H9 (cell line): ENCODE data around the gene HELT. TPM values are rescaled to one million over a fixed set of nuclear protein-coding genes. Genes with fewer than 3 reads are reported as not detected.

Experiments
- DNase-seq: peaks from one replicate; pipeline ENCODE4 v3.0.0-alpha.2; 2017
- H2AFZ ChIP-seq: one replicate; pipeline ENCODE4 v1.6.1; 2013; ENCODE audit warnings: mild to moderate bottlenecking, low read length, control low read depth, moderate library complexity
- H2AK5ac ChIP-seq: 2 replicates; pipeline ENCODE4 v1.6.1; 2013; ENCODE audit warnings: low read length, control low read depth, mixed read lengths; ENCODE audit not compliant: insufficient read length
- H2BK120ac ChIP-seq: one replicate; pipeline ENCODE4 v1.6.1; 2013; ENCODE audit warnings: low read depth, mild to moderate bottlenecking, low read length, control low read depth, inconsistent platforms; ENCODE audit not compliant: poor library complexity, severe bottlenecking
- H2BK12ac ChIP-seq: 2 replicates; pipeline ENCODE4 v1.6.1; 2013; ENCODE audit warnings: low read length, control low read depth, mixed read lengths, low read depth; ENCODE audit not compliant: insufficient read length
- H2BK15ac ChIP-seq: 2 replicates; pipeline ENCODE4 v1.6.1; 2013; ENCODE audit warnings: low read depth, low read length, control low read depth
- H2BK20ac ChIP-seq: one replicate; pipeline ENCODE4 v1.6.1; 2013; ENCODE audit warnings: low read depth, mild to moderate bottlenecking, low read length, control low read depth, inconsistent platforms; ENCODE audit not compliant: poor library complexity, severe bottlenecking
- H2BK5ac ChIP-seq: 2 replicates; pipeline ENCODE4 v1.6.1; 2013; ENCODE audit warnings: low read length, control low read depth, mixed read lengths; ENCODE audit not compliant: insufficient read length
- H3K14ac ChIP-seq: 2 replicates; pipeline ENCODE4 v1.6.1; 2013; ENCODE audit warnings: low read length, control low read depth; ENCODE audit not compliant: insufficient read depth
- H3K18ac ChIP-seq: 2 replicates; pipeline ENCODE4 v1.6.1; 2013; ENCODE audit warnings: low read depth, mild to moderate bottlenecking, mixed read lengths, low read length, control low read depth; ENCODE audit not compliant: insufficient read length
- H3K23ac ChIP-seq: 2 replicates; pipeline ENCODE4 v1.6.1; 2013; ENCODE audit warnings: low read length, control low read depth, mixed read lengths, low read depth; ENCODE audit not compliant: insufficient read length
- H3K23me2 ChIP-seq: 2 replicates; pipeline ENCODE4 v1.6.1; 2013; ENCODE audit warnings: low read depth, mild to moderate bottlenecking, mixed read lengths, low read length, control low read depth; ENCODE audit not compliant: insufficient read length, poor library complexity, severe bottlenecking
- H3K27ac ChIP-seq: 2 replicates; pipeline ENCODE4 v1.5.1; 2013; ENCODE audit warnings: low read length, control low read depth, mixed read lengths, low read depth; ENCODE audit not compliant: insufficient read length
- H3K27me3 ChIP-seq: 2 replicates; pipeline ENCODE4 v1.6.1; 2013; ENCODE audit warnings: low read length, control low read depth, inconsistent platforms; ENCODE audit not compliant: insufficient read depth
- H3K4ac ChIP-seq: 2 replicates; pipeline ENCODE4 v1.6.1; 2013; ENCODE audit warnings: low read depth, mild to moderate bottlenecking, control low read depth, inconsistent platforms, low read length, moderate library complexity
- H3K4me1 ChIP-seq: 2 replicates; pipeline ENCODE4 v1.6.1; 2013; ENCODE audit warnings: low read length, control low read depth, inconsistent platforms; ENCODE audit not compliant: insufficient read depth
- H3K4me2 ChIP-seq: 2 replicates; pipeline ENCODE4 v1.6.1; 2013; ENCODE audit warnings: low read length, control low read depth, mixed read lengths; ENCODE audit not compliant: insufficient read length, insufficient read depth
- H3K56ac ChIP-seq: 2 replicates; pipeline ENCODE4 v1.6.1; 2013; ENCODE audit warnings: low read depth, mild to moderate bottlenecking, mixed read lengths, low read length, control low read depth; ENCODE audit not compliant: insufficient read length
- H3K79me1 ChIP-seq: 2 replicates; pipeline ENCODE4 v1.6.1; 2013; ENCODE audit warnings: low read depth, mild to moderate bottlenecking, moderate library complexity, low read length, control low read depth, inconsistent platforms; ENCODE audit not compliant: insufficient read depth, poor library complexity, severe bottlenecking
- H3K79me2 ChIP-seq: 2 replicates; pipeline ENCODE4 v1.6.1; 2013; ENCODE audit warnings: low read length, control low read depth, inconsistent platforms; ENCODE audit not compliant: insufficient read depth
- H3K9ac ChIP-seq: 2 replicates; pipeline ENCODE4 v1.6.1; 2013; ENCODE audit warnings: low read length, control low read depth, mixed read lengths; ENCODE audit not compliant: insufficient read length; ENCODE audit errors: extremely low read depth
- H3K9me3 ChIP-seq: one replicate; pipeline ENCODE4 v1.6.1; 2013; ENCODE audit warnings: low read depth, low read length, inconsistent platforms; ENCODE audit not compliant: control insufficient read depth
- H3T11ph ChIP-seq: one replicate; pipeline ENCODE4 v1.6.1; 2013; ENCODE audit warnings: mild to moderate bottlenecking, low read length, control low read depth, inconsistent platforms
- H4K20me1 ChIP-seq: one replicate; pipeline ENCODE4 v1.6.1; 2013; ENCODE audit not compliant: control insufficient read depth, insufficient read length, insufficient read depth
- H4K5ac ChIP-seq: 2 replicates; pipeline ENCODE4 v1.6.1; 2013; ENCODE audit warnings: low read depth, mild to moderate bottlenecking, mixed read lengths, low read length, control low read depth; ENCODE audit not compliant: insufficient read length
- H4K8ac ChIP-seq: replicated peaks from 2 replicates; pipeline ENCODE4 v1.6.1; 2013; ENCODE audit warnings: low read length, control low read depth, mixed read lengths, low read depth; ENCODE audit not compliant: insufficient read length
- H4K91ac ChIP-seq: 2 replicates; pipeline ENCODE4 v1.6.1; 2013; ENCODE audit warnings: low read depth, mild to moderate bottlenecking, moderate library complexity, mixed read lengths, low read length, control low read depth; ENCODE audit not compliant: insufficient read length
- H3K27ac Mint-ChIP-seq, 3 experiments: 2 replicates in 2 of 3; 3 replicates in 1 of 3; pipeline ENCODE4 v1.8.0; 2020 to 2021; ENCODE audit warnings: mixed read lengths in 3 of 3, mild to moderate bottlenecking in 1 of 3, moderate library complexity in 1 of 3
- H3K27me3 Mint-ChIP-seq: 2 replicates; pipeline ENCODE4 v1.8.0; 2021; ENCODE audit warnings: low read depth, mild to moderate bottlenecking, moderate library complexity, mixed read lengths
- H3K36me3 Mint-ChIP-seq, 3 experiments: 2 replicates in 2 of 3; 3 replicates in 1 of 3; pipeline ENCODE4 v1.8.0; 2020 to 2021; ENCODE audit warnings: low read depth in 3 of 3, mixed read lengths in 3 of 3; ENCODE audit not compliant: insufficient read depth in 1 of 3
- H3K4me1 Mint-ChIP-seq, 2 experiments: 2 replicates each; pipeline ENCODE4 v1.8.0; 2020; ENCODE audit warnings: mixed read lengths in 2 of 2
- H3K4me3 Mint-ChIP-seq, 2 experiments: 2 replicates in 1 of 2; 3 replicates in 1 of 2; pipeline ENCODE4 v1.8.0; 2020 to 2021; ENCODE audit warnings: mild to moderate bottlenecking in 2 of 2, mixed read lengths in 2 of 2, moderate library complexity in 1 of 2
- H3K9me3 Mint-ChIP-seq, 2 experiments: 2 replicates in 1 of 2; 3 replicates in 1 of 2; pipeline ENCODE4 v1.8.0; 2020; ENCODE audit warnings: mild to moderate bottlenecking in 2 of 2, mixed read lengths in 2 of 2, moderate library complexity in 1 of 2
- CTCF ChIP-seq: fragments of 200-600 bp; sonication (generic); conservative IDR thresholded peaks from 3 replicates; pipeline ENCODE4 v1.8.0; 2021; ENCODE audit warnings: antibody characterized with exemption, mild to moderate bottlenecking
- WGBS: extraction: QIAGEN DNeasy Blood & Tissue Kit; methylation state at CpG from one replicate; pipeline ENCODE4 v1.1.7; 2013; ENCODE audit warnings: missing lambda C conversion rate, low lambda C conversion rate, mixed read lengths; ENCODE audit not compliant: insufficient read length; ENCODE audit errors: extremely low coverage; 5-methylcytosine and 5-hydroxymethylcytosine counted together
- total RNA-seq: library from RNA; stranded (reverse); gene quantifications from 2 replicates; pipeline ENCODE4 v1.2.1, GENCODE V29; 2021

HELT gene
- total RNA-seq, 1 experiment from 2014 or later = not detected

DNA sequence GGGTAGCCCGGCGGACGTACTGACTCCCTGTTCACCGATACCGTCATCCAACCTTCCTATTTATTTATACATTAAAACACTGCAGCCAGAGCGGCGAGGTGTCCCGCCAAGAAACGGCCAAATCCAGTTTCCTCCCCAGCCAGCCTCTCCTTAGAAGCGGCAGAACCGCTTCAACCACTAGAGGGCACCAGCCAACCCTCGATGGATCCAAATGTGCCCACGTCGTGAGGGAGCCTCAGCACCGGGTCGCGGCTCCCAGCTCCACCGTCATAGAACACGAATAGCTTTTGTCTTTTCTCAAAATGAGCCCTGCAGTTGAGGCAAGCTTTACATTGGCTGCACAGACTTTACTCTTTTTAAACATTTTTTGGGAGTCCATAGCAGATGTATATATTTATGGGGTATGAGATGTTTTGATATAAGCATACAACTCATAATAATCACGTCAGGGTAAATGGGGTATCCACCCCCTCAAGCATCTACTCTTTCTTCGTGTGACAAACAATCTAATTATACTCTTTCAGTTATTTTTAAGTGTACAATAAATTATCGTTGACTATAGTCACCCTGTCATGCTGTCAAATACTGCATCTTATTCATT is 13.0 kb upstream of the HELT start:
- Histone ChIP-seq H2BK20ac (no peak overlapping the region), H2BK12ac (no peak overlapping the region), H3T11ph (no peak overlapping the region), H3K79me2 (no peaks in the 10 kb centered on the region), H4K5ac (no peak overlapping the region), H2BK120ac (no peak overlapping the region), H3K23ac (no peak overlapping the region), H3K4me1 (no peaks in the 10 kb centered on the region; the same call in 1 of the 2 replicates), H2BK5ac (no peak overlapping the region), H3K23me2 (no peaks in the 10 kb centered on the region), H3K56ac (no peak overlapping the region), H3K4ac (no peak overlapping the region), H2BK15ac (no peak overlapping the region), H3K18ac (peak overlapping the region; percentile 4), H3K9ac (no peak overlapping the region), H3K27ac (no peak overlapping the region), H2AFZ (no peak overlapping the region), H4K20me1 (no peaks in the 10 kb centered on the region), H3K79me1 (no peaks in the 10 kb centered on the region), H3K4me2 (peak overlapping the region; percentile 50), H4K8ac (no peak overlapping the region), H3K27me3 (peaks cover 2% of the 10 kb centered on the region; the same call in 1 of the 2 replicates), H2AK5ac (no peak overlapping the region), H3K9me3 (no peaks in the 10 kb centered on the region), H4K91ac (no peak overlapping the region), H3K14ac (no peak overlapping the region)
- peak; percentile 98 for TF ChIP-seq CTCF
- peak; percentile 82 for DNase-seq
- H3K4me1 Mint-ChIP-seq = peaks cover 14 to 16% of the 10 kb centered on the region in 2 experiments
- no peak overlapping the region for H3K27ac Mint-ChIP-seq
- H3K9me3 Mint-ChIP-seq = no peaks in the 10 kb centered on the region; a peak in 1 of 5 replicates
- H3K36me3 Mint-ChIP-seq = no peaks in the 10 kb centered on the region
- peaks cover 72% of the 10 kb centered on the region for H3K27me3 Mint-ChIP-seq
- no CpG with 5 or more reads among the region's 22 CpGs for WGBS
- H3K4me3 Mint-ChIP-seq = peak overlapping the region; percentile 49 to 69
